Osteocyte (in vitro differentiated cells): ENCODE data around the gene GPC3. TPM values are rescaled to one million over a fixed set of nuclear protein-coding genes. Genes with fewer than 3 reads are reported as not detected.
"Not testable (repeated sequence)": the region's sequence is repeated elsewhere in the genome, so short reads cannot be mapped to it uniquely, and the experiment has no call there.

ENCODE experiments used
- DNase-seq: peaks from one replicate; pipeline ENCODE4 v3.0.0; 2021; ENCODE audit warnings: mixed read lengths; ENCODE audit not compliant: unreplicated experiment; ENCODE audit errors: extremely low spot score
- H3K27ac Mint-ChIP-seq: one replicate; pipeline ENCODE4 v1.8.0; 2021; ENCODE audit warnings: mild to moderate bottlenecking, mixed read lengths; ENCODE audit not compliant: unreplicated experiment
- H3K27me3 Mint-ChIP-seq: one replicate; pipeline ENCODE4 v1.8.0; 2021; ENCODE audit warnings: mixed read lengths; ENCODE audit not compliant: unreplicated experiment
- H3K36me3 Mint-ChIP-seq: one replicate; pipeline ENCODE4 v1.8.0; 2021; ENCODE audit warnings: mixed read lengths; ENCODE audit not compliant: unreplicated experiment
- H3K4me1 Mint-ChIP-seq: one replicate; pipeline ENCODE4 v1.8.0; 2021; ENCODE audit warnings: mixed read lengths; ENCODE audit not compliant: unreplicated experiment
- H3K4me3 Mint-ChIP-seq: one replicate; pipeline ENCODE4 v1.8.0; 2021; ENCODE audit warnings: mild to moderate bottlenecking, moderate library complexity, mixed read lengths; ENCODE audit not compliant: unreplicated experiment
- H3K9me3 Mint-ChIP-seq: one replicate; pipeline ENCODE4 v1.8.0; 2021; ENCODE audit warnings: mixed read lengths; ENCODE audit not compliant: unreplicated experiment
- CTCF ChIP-seq: fragments of 200-600 bp; sonication (generic); IDR thresholded peaks from 2 replicates; pipeline ENCODE4 v1.5.0; 2021; ENCODE audit warnings: antibody characterized with exemption, mild to moderate bottlenecking, moderate library complexity
- total RNA-seq: library from RNA; stranded (reverse); gene quantifications from 2 replicates; pipeline ENCODE4 v1.2.1, GENCODE V29; 2021

Gene GPC3
- total RNA-seq, 1 donor from 2014 or later: 19.6 TPM

- H3K4me1 Mint-ChIP-seq: peaks cover 7% of the 10 kb centered on the region
- peaks cover 9% of the 10 kb centered on the region for H3K27me3 Mint-ChIP-seq
- no peak for TF ChIP-seq CTCF
- DNase-seq: no peak
- H3K9me3 Mint-ChIP-seq: no peaks in the 10 kb centered on the region
- H3K27ac Mint-ChIP-seq: no peak overlapping the region
- H3K36me3 Mint-ChIP-seq: no peaks in the 10 kb centered on the region
- H3K4me3 Mint-ChIP-seq: no peak overlapping the region
Observed at GRCh38 chrX:134024686-134025377, 39.4 kb upstream of the GPC3 start.

GRCh38 chrX:134023851-134024281 is 38.5 kb upstream of the GPC3 start:
- Mint-ChIP-seq H3K27me3 (peaks cover 9% of the 10 kb centered on the region), H3K36me3 (no peaks in the 10 kb centered on the region)
- no peak for DNase-seq

GRCh38 chrX:134020910-134021309 is 35.5 kb upstream of the GPC3 start:
- DNase-seq: no peak
- Mint-ChIP-seq H3K27me3 (peaks cover 6% of the 10 kb centered on the region), H3K4me1 (no peaks in the 10 kb centered on the region), H3K27ac (no peak overlapping the region), H3K4me3 (no peak overlapping the region), H3K9me3 (no peaks in the 10 kb centered on the region), H3K36me3 (no peaks in the 10 kb centered on the region)
- peak; percentile 26 for TF ChIP-seq CTCF

More at GRCh38 chrX:134023851-134024281, 38.5 kb upstream of the GPC3 start:
- H3K4me1 Mint-ChIP-seq: peaks cover 7% of the 10 kb centered on the region
- H3K27ac Mint-ChIP-seq: no peak overlapping the region
- TF ChIP-seq CTCF: no peak
- no peaks in the 10 kb centered on the region for H3K9me3 Mint-ChIP-seq
- no peak overlapping the region for H3K4me3 Mint-ChIP-seq

GRCh38 chrX:134019567-134020206 is 34.3 kb upstream of the GPC3 start:
- no peaks in the 10 kb centered on the region for H3K36me3 Mint-ChIP-seq
- no peak overlapping the region for H3K4me3 Mint-ChIP-seq
- no peaks in the 10 kb centered on the region for H3K9me3 Mint-ChIP-seq
- peaks cover 6% of the 10 kb centered on the region for H3K27me3 Mint-ChIP-seq
- H3K4me1 Mint-ChIP-seq: no peaks in the 10 kb centered on the region
- no peak for DNase-seq
- no peak overlapping the region for H3K27ac Mint-ChIP-seq
- no peak for TF ChIP-seq CTCF

- not testable (repeated sequence) for H3K4me1 Mint-ChIP-seq, H3K27me3 Mint-ChIP-seq, H3K36me3 Mint-ChIP-seq, H3K9me3 Mint-ChIP-seq, H3K27ac Mint-ChIP-seq, H3K4me3 Mint-ChIP-seq, DNase-seq
Observed at GRCh38 chrX:134016309-134016708, 30.9 kb upstream of the GPC3 start.

- not testable (repeated sequence) for DNase-seq, H3K9me3 Mint-ChIP-seq, H3K36me3 Mint-ChIP-seq, H3K27ac Mint-ChIP-seq, H3K4me3 Mint-ChIP-seq, H3K27me3 Mint-ChIP-seq, H3K4me1 Mint-ChIP-seq
Observed at GRCh38 chrX:134015510-134015909, 30.1 kb upstream of the GPC3 start.
